OCI-M1 (cell line): Measurements from ENCODE around the gene MSRB3.
"Not testable (repeated sequence)": the region's sequence is repeated elsewhere in the genome, so short reads cannot be mapped to it uniquely, and the experiment has no call there.

Source experiments
- DNase-seq: peaks from one replicate; lab custom pipeline; 2025; lab: John Stamatoyannopoulos, UW

Gene MSRB3

GRCh38 chr12:65457341-65457740 lies 178.9 kb downstream of the MSRB3 start:
- not testable (repeated sequence) for DNase-seq

- no peak for DNase-seq
Observed at GRCh38 chr12:65458718-65459117, 180.2 kb downstream of the MSRB3 start.

- DNase-seq = no peak
Observed at GRCh38 chr12:65459545-65459944, 181.1 kb downstream of the MSRB3 start.

GRCh38 chr12:65460063-65460462 lies 181.6 kb downstream of the MSRB3 start:
- DNase-seq = no peak

- no peak for DNase-seq
Observed at GRCh38 chr12:65461017-65461416, 182.5 kb downstream of the MSRB3 start.

DNA sequence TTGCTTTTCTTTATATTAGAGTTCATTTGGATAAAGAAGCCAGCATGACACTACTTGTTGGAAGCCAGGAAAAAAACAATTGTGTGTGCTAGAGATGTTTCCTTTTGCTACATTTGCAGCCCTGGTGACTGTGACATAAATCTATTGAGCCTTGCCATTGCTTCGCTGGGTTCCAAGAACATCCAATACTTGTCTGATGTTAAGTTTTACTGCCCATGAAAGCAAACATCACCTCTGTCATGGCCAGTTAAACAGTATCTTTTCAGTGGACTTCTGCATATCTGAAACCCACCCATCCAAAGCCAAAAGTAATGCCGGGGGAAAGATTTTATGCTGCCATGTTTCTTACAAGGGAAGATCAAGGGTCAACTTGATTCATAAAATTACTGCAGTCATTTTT lies 184.0 kb downstream of the MSRB3 start:
- DNase-seq = no peak

- no peak for DNase-seq
Observed at GRCh38 chr12:65463082-65463481, 184.6 kb downstream of the MSRB3 start.

DNA sequence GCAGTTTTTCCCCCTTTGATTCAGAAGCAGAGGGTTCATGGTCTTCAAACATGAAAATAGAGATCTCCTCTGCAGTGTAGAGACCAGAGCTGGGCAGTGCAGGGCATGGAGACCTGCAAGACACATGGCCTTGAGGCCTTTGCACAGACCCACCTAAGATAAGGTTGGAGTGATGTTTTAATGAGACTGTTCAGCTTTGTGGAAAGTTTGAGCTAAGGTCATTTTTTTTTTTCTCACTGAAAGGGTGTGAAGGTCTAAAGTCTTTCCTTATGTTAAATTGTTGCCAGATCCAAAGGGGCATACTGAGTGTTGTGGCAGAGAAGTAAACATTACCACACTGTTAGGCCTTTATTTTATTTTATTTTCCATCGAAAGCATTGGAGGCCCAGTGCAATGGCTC lies 185.1 kb downstream of the MSRB3 start:
- no peak for DNase-seq

DNA sequence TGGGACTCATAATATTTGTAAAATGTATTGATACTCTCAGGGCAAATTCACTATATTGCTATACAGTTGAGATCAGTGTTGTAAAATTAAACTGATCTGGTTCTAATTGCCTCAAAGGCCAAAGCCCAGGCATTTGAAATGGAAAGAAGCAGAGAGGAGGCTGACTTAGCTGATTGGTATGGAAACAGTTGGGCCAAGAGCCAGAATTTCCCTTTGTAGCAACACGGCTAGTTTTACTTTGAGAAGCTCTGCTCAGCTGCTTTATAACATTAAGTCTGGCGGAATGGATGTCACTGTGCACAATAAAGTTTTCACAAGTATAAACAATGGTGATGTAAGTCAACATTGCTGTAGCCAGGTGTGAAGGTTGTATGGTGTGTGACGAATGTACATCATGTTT lies 186.4 kb downstream of the MSRB3 start:
- DNase-seq = no peak

DNA sequence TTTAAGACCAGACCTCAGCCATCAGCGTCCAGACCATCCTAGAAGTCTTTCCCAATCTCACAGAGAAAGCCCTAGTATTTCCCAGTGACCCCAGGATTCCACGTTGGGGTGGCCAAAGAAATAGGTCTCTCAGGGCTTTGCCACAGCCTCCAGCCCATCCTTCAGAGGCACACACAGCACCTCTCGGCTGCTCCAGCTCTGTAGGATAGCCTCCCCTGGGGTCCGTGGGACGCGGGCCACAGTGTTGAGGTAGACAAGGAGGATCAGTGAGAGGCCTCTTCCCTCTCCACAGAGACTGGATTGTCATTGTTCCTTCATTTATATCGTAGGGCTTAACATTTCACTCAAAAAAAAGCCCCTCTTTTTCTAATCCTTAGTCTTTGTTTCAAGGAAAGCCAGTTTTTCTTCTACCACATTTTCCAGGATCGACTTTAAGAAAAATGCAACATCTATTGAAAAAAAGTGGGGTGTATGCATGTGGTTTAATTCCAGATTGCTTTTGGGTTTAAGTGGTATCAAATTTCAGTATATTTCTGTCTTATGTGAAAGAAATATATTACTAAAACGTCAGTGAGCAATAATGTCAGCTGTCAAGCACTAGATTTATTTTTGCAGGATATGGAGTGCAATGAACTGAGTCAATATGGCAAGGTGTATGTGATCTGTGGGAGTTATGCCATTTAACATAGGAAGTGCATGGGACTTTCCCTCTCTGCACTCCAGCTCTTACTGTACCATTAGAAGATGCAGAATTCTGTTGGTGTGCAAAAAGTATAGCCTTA lies 187.5 kb downstream of the MSRB3 start:
- no peak for DNase-seq

DNA sequence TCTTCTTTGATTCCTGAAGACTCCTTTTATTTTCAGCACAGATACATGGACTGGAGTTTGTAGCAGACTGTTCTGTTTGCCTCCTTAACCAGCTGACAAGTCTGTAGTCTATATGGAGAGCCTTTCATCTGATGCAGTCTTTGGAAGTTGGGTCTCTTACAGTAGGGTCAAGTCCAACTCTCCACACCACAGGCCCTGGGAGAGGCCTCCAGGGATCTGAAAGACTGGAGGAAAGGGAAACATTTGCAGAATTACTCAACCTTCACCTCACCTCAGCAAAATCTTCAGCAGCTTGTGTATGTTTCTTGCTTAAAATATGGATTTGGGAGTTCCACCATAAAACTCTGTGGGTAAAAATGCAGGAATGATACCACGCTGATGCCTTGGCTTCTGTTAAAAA lies 188.4 kb downstream of the MSRB3 start:
- no peak for DNase-seq

DNA sequence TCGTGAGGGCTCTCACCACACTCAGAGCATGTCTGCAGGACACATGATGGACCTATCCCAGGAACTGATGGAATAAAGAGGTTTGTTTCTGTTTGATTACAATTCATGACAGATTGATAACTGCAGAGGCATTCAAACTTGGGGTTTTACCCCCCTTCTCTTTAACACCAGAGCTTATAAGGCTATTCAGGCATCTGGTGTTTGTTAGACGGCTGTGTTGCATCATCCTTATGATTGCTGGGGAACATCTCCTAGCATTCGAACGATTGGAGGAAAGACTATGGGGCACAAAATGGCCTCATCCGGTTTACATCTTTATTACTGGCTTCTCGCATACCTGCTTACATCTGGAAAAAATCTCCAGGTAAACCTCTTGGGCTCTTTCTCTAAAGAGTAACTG lies 191.8 kb downstream of the MSRB3 start:
- no peak for DNase-seq

- DNase-seq = no peak
Observed at GRCh38 chr12:65472079-65472478, 193.6 kb downstream of the MSRB3 start.

GRCh38 chr12:65474831-65475230 lies 196.3 kb downstream of the MSRB3 start:
- DNase-seq = no peak

DNA sequence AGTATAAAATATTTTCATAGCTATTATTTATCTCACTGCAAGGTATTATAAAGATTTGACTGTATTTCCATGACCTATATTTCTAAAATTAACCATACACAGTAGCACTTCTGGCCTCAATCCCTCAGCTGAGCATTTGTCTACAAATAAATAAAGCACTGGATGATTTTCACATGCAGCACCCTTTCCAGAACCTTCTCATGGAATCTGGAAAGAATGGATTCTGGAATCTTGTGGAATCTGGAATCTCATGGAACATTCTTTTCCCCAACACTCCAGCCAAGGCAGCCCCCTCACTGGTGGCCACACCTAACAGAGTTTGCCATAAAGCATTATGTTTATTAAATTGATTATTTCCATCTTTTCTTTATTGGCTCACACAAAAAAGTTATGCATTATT lies 199.2 kb downstream of the MSRB3 start:
- DNase-seq = no peak

GRCh38 chr12:65483891-65484516 lies 205.5 kb downstream of the MSRB3 start:
- not testable (repeated sequence) for DNase-seq

- no peak for DNase-seq
Observed at GRCh38 chr12:65488197-65488596, 209.7 kb downstream of the MSRB3 start.

- no peak for DNase-seq
Observed at GRCh38 chr12:65490250-65490649, 211.8 kb downstream of the MSRB3 start.

GRCh38 chr12:65492998-65493912 lies 214.8 kb downstream of the MSRB3 start:
- DNase-seq = no peak

GRCh38 chr12:65493913-65494245 lies 215.4 kb downstream of the MSRB3 start:
- DNase-seq = no peak

DNA sequence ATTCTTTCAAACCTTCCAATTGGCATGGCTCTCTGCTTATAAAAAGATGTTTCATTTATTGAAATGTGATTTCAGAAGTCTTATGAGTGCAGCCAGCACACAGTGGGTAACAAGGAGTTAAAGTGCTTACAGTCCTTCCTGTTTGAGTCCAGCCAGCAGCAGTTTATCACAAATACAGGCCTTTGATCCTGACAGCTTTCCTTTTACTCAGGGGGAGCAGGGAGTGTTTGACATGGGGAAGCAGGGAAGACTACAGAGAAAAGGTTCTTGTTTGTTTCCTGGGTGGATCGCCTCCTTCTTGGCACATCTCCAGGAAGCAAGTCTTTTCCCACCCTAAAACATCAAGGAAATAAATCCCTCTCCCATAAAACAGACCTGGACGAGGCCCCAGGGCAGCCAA lies 216.1 kb downstream of the MSRB3 start:
- no peak for DNase-seq

- no peak for DNase-seq
Observed at GRCh38 chr12:65495233-65495632, 216.8 kb downstream of the MSRB3 start.

DNA sequence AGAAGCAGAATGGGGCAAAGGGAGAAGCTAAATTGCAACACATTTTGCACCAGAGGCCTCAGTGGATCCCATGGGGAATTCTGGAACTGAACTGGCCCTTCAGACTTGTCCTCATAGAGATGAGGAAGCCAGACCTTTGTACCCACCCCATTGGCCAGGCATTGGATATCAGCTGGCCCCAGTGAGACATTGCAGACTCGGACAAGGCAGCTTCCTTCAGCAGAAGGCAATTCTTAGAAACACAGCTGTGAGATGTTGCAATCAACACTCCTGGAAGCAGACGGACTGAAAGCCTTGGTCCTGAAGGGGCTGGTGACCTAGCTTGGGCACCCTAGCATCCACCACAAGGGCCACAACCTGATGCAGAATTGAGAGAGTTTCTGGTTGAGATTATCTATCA lies 218.1 kb downstream of the MSRB3 start:
- peak; percentile 35 for DNase-seq
